IMR-90 (cell line): ENCODE measurements around the gene SCFD2. TPM values are rescaled to one million over a fixed set of nuclear protein-coding genes. Genes with fewer than 3 reads are reported as not detected.

ENCODE experiments used
- ATAC-seq: fragments of 200-7000 bp; cut with Tn5 transposase; 2 replicates; pipeline ENCODE4 v1.9.1; 2020; ENCODE audit warnings: low read depth, mild to moderate bottlenecking, moderate library complexity
- BruUV-seq: library from RNA; stranded (reverse); fragments of 400-500 nt; replicated peaks from 2 replicates; lab custom pipeline; 2021; lab: Mats Ljungman, UMichigan
- CTCF ChIA-PET: fragments of 300-600 bp; formaldehyde crosslinking; extraction: SDS; loops from one replicate; lab custom pipeline; 2021; ENCODE audit warnings: antibody characterized with exemption; lab: Yijun Ruan, JAX
- POLR2A ChIA-PET: fragments of 300-600 bp; sonication (Branson Sonifier 250); formaldehyde crosslinking; loops from one replicate; lab custom pipeline; 2022; ENCODE audit warnings: antibody characterized with exemption; ENCODE audit not compliant: unreplicated experiment; lab: Charles Lee
- DNase-seq: peaks from one replicate; pipeline ENCODE4 v3.0.0; 2013
- H2AFZ ChIP-seq: replicated peaks from 2 replicates; pipeline ENCODE3; 2013; ENCODE audit warnings: low read length, mild to moderate bottlenecking; ENCODE audit not compliant: poor library complexity
- H2AK5ac ChIP-seq: 2 replicates; pipeline ENCODE4 v1.6.1; 2013; ENCODE audit warnings: low read depth, low read length, inconsistent platforms
- H2AK9ac ChIP-seq: replicated peaks from 2 replicates; pipeline ENCODE3; 2013; ENCODE audit warnings: mild to moderate bottlenecking, low read depth, low read length, moderate library complexity; ENCODE audit not compliant: poor library complexity
- H2BK120ac ChIP-seq: 2 replicates; pipeline ENCODE4 v1.6.1; 2013; ENCODE audit warnings: low read depth, low read length, inconsistent platforms
- H2BK15ac ChIP-seq: 3 replicates; pipeline ENCODE4 v1.6.1; 2013; ENCODE audit warnings: low read depth, low read length, inconsistent platforms
- H2BK20ac ChIP-seq: 2 replicates; pipeline ENCODE4 v1.6.1; 2013; ENCODE audit warnings: low read depth, mild to moderate bottlenecking, inconsistent platforms, low read length, moderate library complexity
- H2BK5ac ChIP-seq: 2 replicates; pipeline ENCODE4 v1.6.1; 2013; ENCODE audit warnings: mild to moderate bottlenecking, low read depth, low read length, inconsistent platforms; ENCODE audit not compliant: poor library complexity, severe bottlenecking
- H3K14ac ChIP-seq: replicated peaks from 2 replicates; pipeline ENCODE4 v1.6.1; 2013; ENCODE audit warnings: low read depth, low read length, inconsistent platforms
- H3K18ac ChIP-seq: 2 replicates; pipeline ENCODE4 v1.6.1; 2013; ENCODE audit warnings: low read depth, low read length, control low read depth
- H3K23ac ChIP-seq: 2 replicates; pipeline ENCODE4 v1.6.1; 2013; ENCODE audit warnings: low read depth, low read length, inconsistent platforms
- H3K27ac ChIP-seq: 2 replicates; pipeline ENCODE4 v1.5.1; 2013; ENCODE audit warnings: mild to moderate bottlenecking, control low read depth, low read length; ENCODE audit not compliant: insufficient read depth
- H3K27me3 ChIP-seq: 2 replicates; pipeline ENCODE4 v1.6.1; 2013; ENCODE audit warnings: low read length; ENCODE audit not compliant: control insufficient read depth, insufficient read depth
- H3K36me3 ChIP-seq: 2 replicates; pipeline ENCODE4 v1.6.1; 2013; ENCODE audit warnings: low read length, mixed read lengths; ENCODE audit not compliant: control insufficient read depth, insufficient read depth
- H3K4ac ChIP-seq: 2 replicates; pipeline ENCODE4 v1.6.1; 2013; ENCODE audit warnings: low read depth, low read length, inconsistent platforms
- H3K4me1 ChIP-seq: 2 replicates; pipeline ENCODE4 v1.6.1; 2013; ENCODE audit warnings: low read length, mixed read lengths; ENCODE audit not compliant: control insufficient read depth, insufficient read depth
- H3K4me2 ChIP-seq: 2 replicates; pipeline ENCODE4 v1.6.1; 2013; ENCODE audit warnings: low read depth, mild to moderate bottlenecking, control low read depth, low read length, moderate library complexity
- H3K4me3 ChIP-seq: 2 replicates; pipeline ENCODE4 v1.5.1; 2013; ENCODE audit warnings: low read depth, mild to moderate bottlenecking, control low read depth, low read length, moderate library complexity; ENCODE audit not compliant: insufficient read depth
- H3K56ac ChIP-seq: 2 replicates; pipeline ENCODE4 v1.6.1; 2013; ENCODE audit warnings: low read length, inconsistent platforms; ENCODE audit not compliant: insufficient read depth; ENCODE audit errors: extremely low read depth
- H3K79me1 ChIP-seq, 2 experiments: 2 replicates each; pipeline ENCODE4 v1.6.1; 2013; ENCODE audit warnings: low read length in 2 of 2, inconsistent platforms in 1 of 2, low read depth in 1 of 2
- H3K9ac ChIP-seq: 2 replicates; pipeline ENCODE4 v1.6.1; 2013; ENCODE audit warnings: low read depth, low read length, control low read depth
- H3K9me1 ChIP-seq: 2 replicates; pipeline ENCODE4 v1.6.1; 2013; ENCODE audit warnings: low read length, inconsistent platforms; ENCODE audit not compliant: insufficient read depth
- H3K9me3 ChIP-seq: 2 replicates; pipeline ENCODE4 v1.6.1; 2013; ENCODE audit warnings: low read length; ENCODE audit not compliant: control insufficient read depth, insufficient read depth
- H4K20me1 ChIP-seq: 2 replicates; pipeline ENCODE4 v1.6.1; 2013; ENCODE audit warnings: low read length, inconsistent platforms; ENCODE audit not compliant: insufficient read depth
- H4K5ac ChIP-seq: 2 replicates; pipeline ENCODE4 v1.6.1; 2013; ENCODE audit warnings: mild to moderate bottlenecking, low read depth, low read length, control low read depth
- H4K8ac ChIP-seq, 2 experiments: 2 replicates each; pipeline ENCODE4 v1.6.1; 2013; ENCODE audit warnings: low read depth in 2 of 2, low read length in 2 of 2, control low read depth in 1 of 2, inconsistent platforms in 1 of 2
- H4K91ac ChIP-seq: 2 replicates; pipeline ENCODE4 v1.6.1; 2013; ENCODE audit warnings: low read depth, low read length, inconsistent platforms; ENCODE audit not compliant: insufficient read depth
- CHD1 ChIP-seq: IDR thresholded peaks from 2 replicates; pipeline ENCODE4 v1.6.1; 2012; ENCODE audit warnings: low read depth, low read length, improper control_type of control experiment
- USF2 ChIP-seq: fragments of 150-350 bp; IDR thresholded peaks from 2 replicates; pipeline ENCODE4 v1.6.1; 2017; ENCODE audit warnings: mild to moderate bottlenecking, antibody characterized with exemption, low read length, low read depth
- WGBS, 2 experiments: methylation state at CpG; one replicate each; pipeline versions ENCODE4 v1.1.5 to v1.1.7; 2013; ENCODE audit warnings: missing lambda C conversion rate in 2 of 2; ENCODE audit not compliant: insufficient read length in 1 of 2; ENCODE audit errors: extremely low coverage in 2 of 2; 5-methylcytosine and 5-hydroxymethylcytosine counted together
- dilution Hi-C: fragments of 300-500 bp; cut with HindIII; formaldehyde crosslinking; loops from one replicate; pipeline ENCODE4 v1.14.3; 2018; ENCODE audit warnings: low sequenced_read_pairs; ENCODE audit not compliant: unreplicated experiment
- in situ Hi-C: fragments of 300-500 bp; cut with MboI; formaldehyde crosslinking; loops from 3 replicates; pipeline ENCODE4 v1.14.3; 2019; ENCODE audit warnings: low sequenced_read_pairs, inconsistent platforms, mixed read lengths
- intact Hi-C: fragments of 100-400 bp; cut with micrococcal nuclease; formaldehyde crosslinking; loops from 2 replicates; pipeline ENCODE4 v1.10.0; 2022
- polyA plus RNA-seq, 3 experiments: library from polyadenylated mRNA; depleted of rRNA; stranded (reverse); fragments of >200 nt; gene quantifications; 2 replicates each; pipeline ENCODE4 v1.2.3, GENCODE V29; 2012; ENCODE audit warnings: low replicate concordance in 1 of 3
- total RNA-seq: library from RNA; depleted of rRNA; stranded (reverse); fragments of >200 nt; gene quantifications from 2 replicates; pipeline ENCODE4 v1.2.3, GENCODE V29; 2012

SCFD2 gene
- total and polyA plus RNA-seq, 2 of the 4 experiments (the other 2 are of a cell fraction), result 18.9 to 62.4 TPM

GRCh38 chr4:53235547-53235946 is 130.3 kb downstream of the SCFD2 start:
- Histone ChIP-seq H3K36me3 (no peaks in the 10 kb centered on the region), H3K4ac (no peak overlapping the region), H2AFZ (no peak overlapping the region), H2AK5ac (no peak overlapping the region), H3K23ac (no peak overlapping the region), H3K56ac (no peak overlapping the region), H3K27me3 (no peaks in the 10 kb centered on the region), H3K14ac (no peak overlapping the region), H3K79me1 (peaks cover 0 to 5% of the 10 kb centered on the region in 2 experiments; a peak in 1 of 4 replicates), H2BK5ac (no peak overlapping the region), H2BK15ac (no peak overlapping the region), H3K4me1 (no peaks in the 10 kb centered on the region), H3K9me1 (0 out of 2 replicates have a peak, but pooled peaks cover 3% of the 10 kb centered on the region), H3K4me2 (no peak overlapping the region), H2BK120ac (no peak overlapping the region), H3K27ac (no peak overlapping the region), H3K9me3 (no peaks in the 10 kb centered on the region), H3K4me3 (no peak overlapping the region), H4K8ac (no peak overlapping the region), H4K20me1 (no peaks in the 10 kb centered on the region), H3K18ac (no peak overlapping the region), H3K9ac (no peak overlapping the region), H2AK9ac (no peak overlapping the region), H2BK20ac (no peak overlapping the region), H4K91ac (no peak overlapping the region), H4K5ac (no peak overlapping the region)
- dilution Hi-C loops (no loop called here), in situ Hi-C loops (no loop called here), intact Hi-C loops (no loop called here)
- TF ChIP-seq CHD1 (no peak), USF2 (no peak)
- POLR2A ChIA-PET, result no interaction called here
- CTCF ChIA-PET, result no interaction called here
- no peak for DNase-seq
- no peak for ATAC-seq
- BruUV-seq, result no TSS peak
- WGBS, 2 experiments, result no CpG with 5 or more reads among the region's 4 CpGs
